CD14-positive monocyte (primary cell): ENCODE results near the gene ARHGEF11. TPM values are rescaled to one million over a fixed set of nuclear protein-coding genes. Genes with fewer than 3 reads are reported as not detected.
A peak's percentile ranks its signal among the peaks of the same experiment; 100 is the strongest.

ENCODE experiments used
- DNase-seq, 3 donors: peaks; one replicate each; pipeline ENCODE4 v3.0.0-alpha.2; 2011 to 2022
- H2AFZ ChIP-seq: 2 replicates; pipeline ENCODE4 v1.6.0; 2012; ENCODE audit warnings: mild to moderate bottlenecking, low read depth, low read length, inconsistent platforms; ENCODE audit not compliant: insufficient read depth, poor library complexity, severe bottlenecking
- H3K27ac ChIP-seq, 2 donors: 1 replicate in 1 of 2; 2 replicates in 1 of 2; pipeline ENCODE4 v1.5.1; 2012 to 2013; ENCODE audit warnings: low read length in 2 of 2, control low read depth in 1 of 2, inconsistent platforms in 1 of 2, low read depth in 1 of 2, mild to moderate bottlenecking in 1 of 2
- H3K27me3 ChIP-seq, 2 donors: one replicate each; pipeline versions ENCODE4 v1.6.0 to v1.6.1; 2011 to 2013; ENCODE audit warnings: low read length in 2 of 2; ENCODE audit not compliant: control insufficient read depth in 2 of 2, insufficient read depth in 2 of 2
- H3K36me3 ChIP-seq, 2 donors: replicated peaks in 1 of 2; 1 replicate in 1 of 2; 2 replicates in 1 of 2; pipeline versions ENCODE4 v1.5.1 to v1.6.1; 2012 to 2013; ENCODE audit warnings: low read length in 2 of 2, control low read depth in 1 of 2, inconsistent platforms in 1 of 2, mild to moderate bottlenecking in 1 of 2; ENCODE audit not compliant: insufficient read depth in 2 of 2, control insufficient read depth in 1 of 2
- H3K4me1 ChIP-seq, 2 donors: 1 replicate in 1 of 2; 2 replicates in 1 of 2; pipeline versions ENCODE4 v1.5.1 to v1.6.1; 2012 to 2013; ENCODE audit warnings: low read length in 2 of 2, control low read depth in 1 of 2, inconsistent platforms in 1 of 2, mild to moderate bottlenecking in 1 of 2, moderate library complexity in 1 of 2; ENCODE audit not compliant: insufficient read depth in 2 of 2, control insufficient read depth in 1 of 2
- H3K4me2 ChIP-seq: replicated peaks from 2 replicates; pipeline ENCODE3; 2012; ENCODE audit warnings: low read length, moderate library complexity, mild to moderate bottlenecking; ENCODE audit not compliant: poor library complexity, severe bottlenecking; ENCODE audit errors: extremely low read depth
- H3K4me3 ChIP-seq, 3 experiments: fragments of 200-600 bp in 1 of 3; sonication (generic) in 1 of 3; replicated peaks in 1 of 3; 1 replicate in 2 of 3; 2 replicates in 1 of 3; pipeline ENCODE4 v1.5.1; 2011 to 2013; ENCODE audit warnings: low read length in 3 of 3, mild to moderate bottlenecking in 3 of 3, control low read depth in 2 of 3, low read depth in 2 of 3, inconsistent platforms in 1 of 3, moderate library complexity in 1 of 3
- H3K79me2 ChIP-seq: 2 replicates; pipeline ENCODE4 v1.6.0; 2012; ENCODE audit warnings: mild to moderate bottlenecking, control low read depth, inconsistent platforms, low read length, moderate library complexity; ENCODE audit not compliant: insufficient read depth
- H3K9ac ChIP-seq: 2 replicates; pipeline ENCODE4 v1.6.0; 2017; ENCODE audit warnings: low read length, mild to moderate bottlenecking; ENCODE audit not compliant: insufficient read depth, poor library complexity, severe bottlenecking
- H3K9me3 ChIP-seq, 2 donors: replicated peaks in 1 of 2; 1 replicate in 1 of 2; 2 replicates in 1 of 2; pipeline versions ENCODE4 v1.5.1 to v1.6.1; 2012 to 2013; ENCODE audit warnings: low read length in 2 of 2, control low read depth in 1 of 2; ENCODE audit not compliant: control insufficient read depth in 1 of 2, insufficient read depth in 1 of 2
- H4K20me1 ChIP-seq: 2 replicates; pipeline ENCODE4 v1.6.0; 2012; ENCODE audit warnings: mild to moderate bottlenecking, low read length, control low read depth, moderate library complexity; ENCODE audit not compliant: insufficient read depth
- H3K27ac Mint-ChIP-seq, 7 donors: one replicate each; pipeline ENCODE4 v1.8.0; 2020; ENCODE audit warnings: mild to moderate bottlenecking in 7 of 7, mixed read lengths in 7 of 7, moderate library complexity in 6 of 7, inconsistent platforms in 2 of 7
- H3K27me3 Mint-ChIP-seq, 3 donors: one replicate each; pipeline ENCODE4 v1.8.0; 2021 to 2022; ENCODE audit warnings: low read depth in 3 of 3, mild to moderate bottlenecking in 3 of 3, mixed read lengths in 3 of 3, moderate library complexity in 3 of 3, inconsistent platforms in 1 of 3
- H3K36me3 Mint-ChIP-seq, 2 donors: one replicate each; pipeline ENCODE4 v1.8.0; 2020; ENCODE audit warnings: mixed read lengths in 2 of 2, inconsistent platforms in 1 of 2, mild to moderate bottlenecking in 1 of 2
- H3K4me1 Mint-ChIP-seq: one replicate; pipeline ENCODE4 v1.8.0; 2020; ENCODE audit warnings: mild to moderate bottlenecking, mixed read lengths
- H3K4me3 Mint-ChIP-seq, 2 donors: one replicate each; pipeline ENCODE4 v1.8.0; 2020; ENCODE audit warnings: mild to moderate bottlenecking in 2 of 2, mixed read lengths in 2 of 2, moderate library complexity in 1 of 2
- H3K9me3 Mint-ChIP-seq, 7 donors: one replicate each; pipeline ENCODE4 v1.8.0; 2020 to 2022; ENCODE audit warnings: mixed read lengths in 7 of 7, mild to moderate bottlenecking in 6 of 7, moderate library complexity in 6 of 7, inconsistent platforms in 2 of 7
- WGBS: methylation state at CpG from one replicate; pipeline ENCODE4 v1.1.5; 2013; ENCODE audit warnings: missing lambda C conversion rate; ENCODE audit not compliant: insufficient coverage; 5-methylcytosine and 5-hydroxymethylcytosine counted together
- intact Hi-C, 2 donors: fragments of 100-400 bp; cut with micrococcal nuclease; formaldehyde crosslinking; loops; one replicate each; pipeline versions ENCODE4 v1.15.0 to v1.15.1; 2023
- polyA plus RNA-seq, 3 donors: library from polyadenylated mRNA; depleted of rRNA in 1 of 3; unstranded in 2 of 3; stranded (reverse) in 1 of 3; fragments of 300-500 nt in 2 of 3; fragments of >200 nt in 1 of 3; fragmentation: Illumina TruSeq in 2 of 3; gene quantifications; 1 replicate in 2 of 3; 2 replicates in 1 of 3; pipeline ENCODE4 v1.2.3, GENCODE V29; 2012 to 2021
- TF ChIP-seq, protein P1 (sequence below): fragments of 200-600 bp; IDR thresholded peaks from one replicate; pipeline ENCODE4 v1.8.0; 2022; ENCODE audit warnings: antibody characterized with exemption, mild to moderate bottlenecking

Gene ARHGEF11
- polyA plus RNA-seq, 3 donors = 17.0 to 78.5 (median 17.7) TPM

DNA sequence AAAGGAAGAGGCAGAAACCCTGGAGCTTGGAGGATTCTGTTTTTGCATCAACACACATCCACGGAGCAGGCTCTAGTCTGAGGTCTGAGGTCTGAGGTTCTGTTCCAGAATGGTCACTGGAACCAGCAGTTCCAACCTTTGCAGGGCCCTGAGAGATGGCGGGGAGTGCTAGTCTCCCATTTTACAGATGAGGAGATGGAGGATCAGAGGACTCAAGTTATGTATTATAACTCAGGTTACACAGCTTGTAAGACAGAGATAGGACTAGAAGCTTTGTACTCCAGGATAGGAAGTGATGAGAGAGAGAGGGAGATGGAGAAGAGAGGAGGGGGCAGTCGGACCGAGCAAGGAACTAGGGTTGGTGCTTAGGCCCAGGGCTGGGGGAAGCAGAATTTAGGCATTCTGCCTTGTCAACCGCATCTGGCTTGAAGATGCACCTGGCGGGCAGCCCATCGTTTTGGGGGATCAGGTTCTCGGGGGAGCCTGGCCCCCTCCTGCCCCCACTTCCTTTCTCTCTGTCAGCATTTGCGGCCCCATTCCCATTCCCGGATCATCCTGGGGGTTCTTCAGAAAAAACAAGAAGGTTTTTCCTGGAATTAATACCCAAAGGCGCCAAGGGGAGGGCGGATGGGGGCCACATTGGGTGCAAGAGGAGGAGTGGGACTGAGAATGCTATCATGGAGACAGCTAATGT, 146.4 kb downstream of the ARHGEF11 start:
- TF ChIP-seq, protein P1, sequence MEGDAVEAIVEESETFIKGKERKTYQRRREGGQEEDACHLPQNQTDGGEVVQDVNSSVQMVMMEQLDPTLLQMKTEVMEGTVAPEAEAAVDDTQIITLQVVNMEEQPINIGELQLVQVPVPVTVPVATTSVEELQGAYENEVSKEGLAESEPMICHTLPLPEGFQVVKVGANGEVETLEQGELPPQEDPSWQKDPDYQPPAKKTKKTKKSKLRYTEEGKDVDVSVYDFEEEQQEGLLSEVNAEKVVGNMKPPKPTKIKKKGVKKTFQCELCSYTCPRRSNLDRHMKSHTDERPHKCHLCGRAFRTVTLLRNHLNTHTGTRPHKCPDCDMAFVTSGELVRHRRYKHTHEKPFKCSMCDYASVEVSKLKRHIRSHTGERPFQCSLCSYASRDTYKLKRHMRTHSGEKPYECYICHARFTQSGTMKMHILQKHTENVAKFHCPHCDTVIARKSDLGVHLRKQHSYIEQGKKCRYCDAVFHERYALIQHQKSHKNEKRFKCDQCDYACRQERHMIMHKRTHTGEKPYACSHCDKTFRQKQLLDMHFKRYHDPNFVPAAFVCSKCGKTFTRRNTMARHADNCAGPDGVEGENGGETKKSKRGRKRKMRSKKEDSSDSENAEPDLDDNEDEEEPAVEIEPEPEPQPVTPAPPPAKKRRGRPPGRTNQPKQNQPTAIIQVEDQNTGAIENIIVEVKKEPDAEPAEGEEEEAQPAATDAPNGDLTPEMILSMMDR = no peak
- no peak overlapping the region for H3K9ac ChIP-seq
- H3K9me3 ChIP-seq = no peaks in the 10 kb centered on the region
- H2AFZ ChIP-seq = peak overlapping the region; percentile 52
- peaks cover 14% of the 10 kb centered on the region for H3K4me1 Mint-ChIP-seq
- intact Hi-C loops = loop anchor here in 1 of 2 donors (10.0 kb wide), 1 partner anchor 84 kb away; the partner anchor contains the start of gene SH2D2A
- no peak overlapping the region for H3K4me3 Mint-ChIP-seq
- DNase-seq = no peak
- H3K27ac ChIP-seq = no peak overlapping the region
- H3K27ac Mint-ChIP-seq = no peak overlapping the region
- peaks cover 0 to 5% of the 10 kb centered on the region in 2 donors for H3K36me3 Mint-ChIP-seq
- H3K79me2 ChIP-seq = no peaks in the 10 kb centered on the region
- H3K27me3 Mint-ChIP-seq = peaks cover 25 to 29% (median 27%) of the 10 kb centered on the region in 3 donors
- WGBS = 83% methylated on average over 7 of the region's 12 CpGs
- no peak overlapping the region for H3K4me3 ChIP-seq
- peaks cover 0 to 3% (median 0%) of the 10 kb centered on the region in 7 donors for H3K9me3 Mint-ChIP-seq
- no peaks in the 10 kb centered on the region for H3K36me3 ChIP-seq
- no peaks in the 10 kb centered on the region for H4K20me1 ChIP-seq
- H3K27me3 ChIP-seq = peaks cover 6 to 15% of the 10 kb centered on the region in 2 donors
- no peak overlapping the region for H3K4me2 ChIP-seq
- H3K4me1 ChIP-seq = peaks cover 8 to 9% of the 10 kb centered on the region in 2 donors

GRCh38 chr1:156898161-156898566, 147.4 kb downstream of the ARHGEF11 start:
- Histone ChIP-seq H3K4me2 (no peak overlapping the region), H3K79me2 (no peaks in the 10 kb centered on the region), H4K20me1 (no peaks in the 10 kb centered on the region), H3K27me3 (peaks cover 15 to 25% of the 10 kb centered on the region in 2 donors), H3K36me3 (no peaks in the 10 kb centered on the region), H3K27ac (no peak overlapping the region), H3K4me3 (peak overlapping the region in 1 of 3 experiments; percentile 30), H3K9me3 (no peaks in the 10 kb centered on the region), H3K4me1 (peaks cover 14 to 16% of the 10 kb centered on the region in 2 donors), H3K9ac (no peak overlapping the region), H2AFZ (peak overlapping the region; percentile 52)
- Mint-ChIP-seq H3K9me3 (peaks cover 0 to 6% (median 1%) of the 10 kb centered on the region in 7 donors), H3K27ac (no peak overlapping the region), H3K4me3 (peak overlapping the region; percentile 49 to 68), H3K27me3 (peaks cover 31 to 38% (median 34%) of the 10 kb centered on the region in 3 donors), H3K4me1 (peaks cover 16% of the 10 kb centered on the region), H3K36me3 (peaks cover 0 to 7% of the 10 kb centered on the region in 2 donors)
- intact Hi-C loops = loop anchor here in 1 of 2 donors (10.0 kb wide), 1 partner anchor 83 kb away; the partner anchor contains the start of gene SH2D2A
- TF ChIP-seq, protein P1 = no peak
- WGBS = 0% methylated on average over 5 of the region's 13 CpGs
- DNase-seq = peak; percentile 19 to 30 (median 27)
